ENCODE measurements around the gene FBP2.
A peak's percentile ranks its signal among the peaks of the same experiment; 100 is the strongest.
"Not testable (repeated sequence)": the region's sequence is repeated elsewhere in the genome, so short reads cannot be mapped to it uniquely, and the experiment has no call there.

FBP2 gene

GRCh38 chr9:94567271-94567670 is 26.4 kb downstream of the FBP2 start:
- no peak overlapping the region for H3K4me3 ChIP-seq (ENCODE audit: low read depth, low read length)
- TF ChIP-seq CTCF (conservative IDR thresholded peaks at IDR 0.05; ENCODE audit: low read depth, low read length), result no peak
- no peak for DNase-seq (ENCODE audit: low read depth)

- TF ChIP-seq CTCF (conservative IDR thresholded peaks at IDR 0.05; ENCODE audit: low read depth, low read length), result no peak
- no peak overlapping the region for H3K4me3 ChIP-seq (ENCODE audit: low read depth, low read length)
These were observed 27.1 kb downstream of the FBP2 start for GRCh38 chr9:94566550-94566949.

GRCh38 chr9:94564279-94564678 is 29.3 kb downstream of the FBP2 start:
- DNase-seq (ENCODE audit: low read depth); H3K4me3 ChIP-seq (ENCODE audit: low read depth, low read length): not testable (repeated sequence)

More at GRCh38 chr9:94566550-94566949, 27.1 kb downstream of the FBP2 start:
- DNase-seq (ENCODE audit: low read depth), result no peak

- no peak overlapping the region for H3K4me3 ChIP-seq (ENCODE audit: low read depth, low read length)
- no peak for DNase-seq (ENCODE audit: low read depth)
These were observed 30.1 kb downstream of the FBP2 start for GRCh38 chr9:94563548-94563947.

GRCh38 chr9:94560237-94560636 is 33.4 kb downstream of the FBP2 start:
- DNase-seq (ENCODE audit: low read depth), result no peak
- TF ChIP-seq CTCF (conservative IDR thresholded peaks at IDR 0.05; ENCODE audit: low read depth, low read length), result no peak
- no peak overlapping the region for H3K4me3 ChIP-seq (ENCODE audit: low read depth, low read length)

More at GRCh38 chr9:94563548-94563947, 30.1 kb downstream of the FBP2 start:
- no peak for TF ChIP-seq CTCF (conservative IDR thresholded peaks at IDR 0.05; ENCODE audit: low read depth, low read length)

- no peak overlapping the region for H3K4me3 ChIP-seq (ENCODE audit: low read depth, low read length)
- no peak for TF ChIP-seq CTCF (conservative IDR thresholded peaks at IDR 0.05; ENCODE audit: low read depth, low read length)
- no peak for DNase-seq (ENCODE audit: low read depth)
These were observed 36.2 kb downstream of the FBP2 start for GRCh38 chr9:94557376-94557775.

GRCh38 chr9:94554439-94555331 is 38.9 kb downstream of the FBP2 start, which contains the start of gene PCAT7:
Gene PCAT7 (plus strand): TSS chr9:94555083.
- H3K4me3 ChIP-seq (ENCODE audit: low read depth, low read length), result no peak within 1 kb of the TSS
- DNase-seq (ENCODE audit: low read depth), result peak; percentile 39
- TF ChIP-seq CTCF (conservative IDR thresholded peaks at IDR 0.05; ENCODE audit: low read depth, low read length), result peak; percentile 41

Measured in choroid plexus epithelial cell (primary cell).